Lower leg skin (tissue), 4 donors: ENCODE data around the gene TIRAP. TPM values are rescaled to one million over a fixed set of nuclear protein-coding genes. Genes with fewer than 3 reads are reported as not detected.

Experiments used
- DNase-seq, 2 donors: peaks; one replicate each; pipeline ENCODE4 v3.0.0-alpha.2; 2019; ENCODE audit warnings: low spot score in 2 of 2
- H3K4me3 ChIP-seq: fragments of 200-600 bp; sonication (generic); 2 replicates; pipeline ENCODE4 v1.5.1; 2017; ENCODE audit warnings: mild to moderate bottlenecking, low read depth; ENCODE audit not compliant: poor library complexity, severe bottlenecking
- POLR2A ChIP-seq, 2 donors: fragments of 450-650 bp; IDR thresholded peaks; one replicate each; pipeline ENCODE4 v1.6.1; 2016 to 2017; ENCODE audit warnings: antibody characterized with exemption in 2 of 2, mild to moderate bottlenecking in 1 of 2, moderate library complexity in 1 of 2
- WGBS, 2 donors: methylation state at CpG; one replicate each; pipeline ENCODE4 v1.1.5; 2018; 5-methylcytosine and 5-hydroxymethylcytosine counted together
- intact Hi-C: fragments of 100-400 bp; cut with DNase I; formaldehyde crosslinking; loops from one replicate; pipeline ENCODE4 v1.15.0; 2023; ENCODE audit warnings: low total_unique reads
- total RNA-seq, 4 donors: library from RNA; depleted of rRNA; stranded (reverse); fragments of >200 nt; gene quantifications; one replicate each; pipeline ENCODE4 v1.1.0, GENCODE V29; 2016
- TF ChIP-seq, protein P1 (sequence below), 3 donors: fragments of 450-650 bp; IDR thresholded peaks; one replicate each; pipeline ENCODE4 v1.5.1; 2016; ENCODE audit warnings: antibody characterized with exemption in 3 of 3, mild to moderate bottlenecking in 3 of 3, moderate library complexity in 2 of 3

The TIRAP gene
- total RNA-seq, 4 donors from 2014 or later: 13.2 to 16.8 (median 15.3) TPM

DNA sequence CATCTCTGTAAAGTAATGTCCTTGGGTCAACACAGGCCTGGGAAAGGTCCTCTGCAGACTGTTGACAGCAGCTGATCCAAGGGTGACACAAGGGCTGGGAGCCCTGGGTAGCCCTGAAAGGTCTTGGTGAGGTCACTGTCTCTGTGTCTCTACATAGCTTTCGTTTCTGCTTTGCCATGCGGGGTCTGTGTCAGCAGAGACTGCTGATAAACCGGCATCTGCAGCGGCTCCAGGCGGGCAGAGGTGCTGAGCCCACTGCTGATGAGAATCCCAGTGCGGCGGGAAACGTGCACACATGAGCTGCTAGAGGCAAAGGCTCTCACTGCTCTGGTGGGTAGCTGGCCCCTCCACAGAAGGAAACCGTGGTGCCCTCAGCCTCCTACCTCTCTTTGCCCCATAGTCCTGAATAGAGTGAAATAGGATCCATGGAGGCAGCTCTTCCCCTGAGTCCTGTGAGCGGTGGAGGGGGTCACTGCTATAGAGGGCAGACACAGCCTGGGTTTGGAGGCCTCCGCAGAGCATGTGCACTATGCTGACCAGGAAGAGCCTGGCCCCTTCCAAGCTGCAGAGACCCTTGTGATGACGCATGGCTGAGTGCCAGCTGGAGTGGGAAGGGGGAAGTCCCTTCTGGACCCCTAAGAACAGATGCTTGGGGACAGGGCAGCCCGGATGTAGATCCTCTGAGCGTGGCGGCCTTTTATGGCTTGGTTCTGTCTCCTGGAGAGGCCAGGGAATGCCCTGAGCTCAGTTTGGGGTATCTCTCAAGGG is 54.8 kb downstream of the TIRAP start:
- TF ChIP-seq, protein P1, sequence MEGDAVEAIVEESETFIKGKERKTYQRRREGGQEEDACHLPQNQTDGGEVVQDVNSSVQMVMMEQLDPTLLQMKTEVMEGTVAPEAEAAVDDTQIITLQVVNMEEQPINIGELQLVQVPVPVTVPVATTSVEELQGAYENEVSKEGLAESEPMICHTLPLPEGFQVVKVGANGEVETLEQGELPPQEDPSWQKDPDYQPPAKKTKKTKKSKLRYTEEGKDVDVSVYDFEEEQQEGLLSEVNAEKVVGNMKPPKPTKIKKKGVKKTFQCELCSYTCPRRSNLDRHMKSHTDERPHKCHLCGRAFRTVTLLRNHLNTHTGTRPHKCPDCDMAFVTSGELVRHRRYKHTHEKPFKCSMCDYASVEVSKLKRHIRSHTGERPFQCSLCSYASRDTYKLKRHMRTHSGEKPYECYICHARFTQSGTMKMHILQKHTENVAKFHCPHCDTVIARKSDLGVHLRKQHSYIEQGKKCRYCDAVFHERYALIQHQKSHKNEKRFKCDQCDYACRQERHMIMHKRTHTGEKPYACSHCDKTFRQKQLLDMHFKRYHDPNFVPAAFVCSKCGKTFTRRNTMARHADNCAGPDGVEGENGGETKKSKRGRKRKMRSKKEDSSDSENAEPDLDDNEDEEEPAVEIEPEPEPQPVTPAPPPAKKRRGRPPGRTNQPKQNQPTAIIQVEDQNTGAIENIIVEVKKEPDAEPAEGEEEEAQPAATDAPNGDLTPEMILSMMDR (IDR thresholded peaks at IDR 0.05): no peak
- TF ChIP-seq POLR2A (IDR thresholded peaks at IDR 0.05): no peak
- intact Hi-C loops: no loop called here
- WGBS, 2 donors: 88 to 89% methylated on average over 15 of the region's 15 CpGs
- H3K4me3 ChIP-seq: no peak overlapping the region
- no peak for DNase-seq

- DNase-seq: no peak
- intact Hi-C loops: no loop called here
- H3K4me3 ChIP-seq: no peak overlapping the region
- no peak for TF ChIP-seq POLR2A (IDR thresholded peaks at IDR 0.05)
- TF ChIP-seq, protein P1 (IDR thresholded peaks at IDR 0.05): no peak
- WGBS, 2 donors: 83 to 85% methylated on average over 7 of the region's 7 CpGs
Observed at GRCh38 chr11:126338346-126339055, 55.6 kb downstream of the TIRAP start.

DNA sequence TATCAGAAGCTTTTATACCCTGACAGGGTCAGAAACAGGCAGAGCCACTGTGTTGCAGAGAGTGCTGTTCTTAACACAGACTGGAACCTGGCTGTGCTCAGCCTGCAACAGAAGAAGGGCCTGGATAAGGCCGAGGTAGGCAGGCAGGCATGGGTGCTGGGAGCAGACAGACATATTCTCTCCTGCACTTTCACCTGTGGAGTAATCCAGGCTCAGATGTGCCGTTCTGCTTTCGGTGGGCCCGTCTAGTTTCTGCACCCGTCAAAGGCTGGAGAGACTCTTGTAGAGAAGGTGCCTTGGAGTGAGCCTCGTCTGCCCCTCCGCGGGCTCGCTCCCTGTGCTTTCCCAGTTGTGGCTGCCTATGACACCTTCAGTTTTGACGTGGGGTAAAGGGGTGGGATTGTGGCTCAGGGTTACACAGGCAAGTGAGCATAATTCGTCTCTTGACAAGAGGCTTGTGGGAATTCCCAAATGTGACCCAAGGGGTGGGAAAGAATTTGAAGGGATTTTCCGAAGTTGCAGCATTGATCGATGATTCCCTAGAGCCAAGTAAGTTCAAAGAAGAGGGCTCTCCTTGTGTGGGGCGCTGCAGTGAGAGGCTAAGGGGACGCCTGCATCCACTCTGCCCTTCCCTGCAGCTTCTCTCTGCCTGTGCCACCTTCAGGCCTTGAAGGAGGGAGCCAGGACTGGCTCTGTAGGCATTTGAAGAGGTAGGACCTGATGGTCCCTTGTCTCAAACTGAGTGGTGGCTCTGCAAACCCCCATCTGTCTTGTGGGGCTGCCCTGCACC is 56.4 kb downstream of the TIRAP start:
- no peak for TF ChIP-seq POLR2A (IDR thresholded peaks at IDR 0.05)
- TF ChIP-seq, protein P1 (IDR thresholded peaks at IDR 0.05): no peak
- WGBS, 2 donors: 76 to 80% methylated on average over 15 of the region's 15 CpGs
- intact Hi-C loops: no loop called here
- DNase-seq: no peak
- no peak overlapping the region for H3K4me3 ChIP-seq

DNA sequence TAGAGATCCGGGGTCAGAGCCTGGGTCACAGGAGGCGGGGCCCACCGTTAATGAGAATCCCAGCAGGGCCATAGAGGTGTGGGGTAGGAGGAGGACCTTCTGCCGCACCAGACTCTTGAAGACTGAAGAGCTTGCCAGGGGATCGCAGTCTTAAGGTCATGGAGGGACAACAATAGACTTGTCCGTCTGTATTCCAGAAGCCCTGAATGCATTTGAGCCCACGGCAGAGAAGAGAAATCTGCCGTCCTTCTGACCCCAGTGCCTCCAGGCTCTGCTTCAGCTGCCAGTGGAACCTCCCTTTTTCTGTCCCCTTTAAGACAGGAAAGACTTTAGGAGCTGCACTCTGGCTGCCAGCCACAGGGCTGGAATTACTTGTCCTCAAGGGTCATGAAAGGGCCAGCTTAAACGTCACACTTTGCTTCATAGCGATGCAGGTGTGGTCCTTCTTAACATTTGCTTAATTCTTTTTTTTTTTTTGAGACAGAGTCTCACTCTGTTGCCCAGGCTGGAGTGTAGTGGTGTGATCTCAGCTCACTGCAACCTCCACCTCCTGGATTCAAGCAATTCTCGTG is 57.1 kb downstream of the TIRAP start:
- DNase-seq: no peak
- TF ChIP-seq, protein P1 (IDR thresholded peaks at IDR 0.05): no peak
- no peak for TF ChIP-seq POLR2A (IDR thresholded peaks at IDR 0.05)
- 61 to 67% methylated on average over 8 to 11 of the region's 11 CpGs for WGBS, 2 donors

DNA sequence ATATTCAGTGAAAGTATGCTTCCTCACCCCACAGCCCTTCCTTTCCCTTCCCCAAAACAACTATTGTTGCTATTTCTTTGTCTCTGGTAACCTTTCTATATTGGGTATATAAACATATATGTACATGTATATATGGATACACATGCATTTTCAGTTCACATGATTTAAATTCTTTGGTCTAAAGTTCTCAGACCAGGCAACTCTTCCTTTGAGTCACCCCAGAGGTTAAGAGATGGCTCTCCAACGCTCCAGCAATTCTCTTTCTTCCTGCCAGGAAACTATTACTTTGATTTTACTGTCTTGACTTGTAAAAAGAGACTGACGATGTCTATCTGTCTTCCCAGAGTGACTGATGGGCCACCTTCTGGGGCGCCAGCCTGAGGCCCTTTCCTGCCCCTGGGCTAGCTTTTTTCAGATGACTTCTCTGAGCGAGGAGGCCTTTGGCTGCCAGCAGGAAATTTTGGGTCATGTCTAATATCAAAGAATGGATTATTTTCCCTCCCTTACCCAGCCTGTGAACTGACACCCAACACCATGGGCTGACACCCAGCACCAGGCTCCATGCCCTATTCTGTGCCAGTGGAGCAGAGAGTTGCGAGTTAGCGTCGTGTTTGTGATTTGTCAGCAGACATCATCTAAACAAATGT is 58.2 kb downstream of the TIRAP start:
- no peak for TF ChIP-seq POLR2A (IDR thresholded peaks at IDR 0.05)
- TF ChIP-seq, protein P1 (IDR thresholded peaks at IDR 0.05): no peak
- intact Hi-C loops: no loop called here
- no peak for DNase-seq
- 69 to 75% methylated on average over 7 of the region's 7 CpGs for WGBS, 2 donors
- no peak overlapping the region for H3K4me3 ChIP-seq

More for the DNA sequence above, 57.1 kb downstream of the TIRAP start:
- no peak overlapping the region for H3K4me3 ChIP-seq
- intact Hi-C loops: no loop called here
